Measurements from ENCODE around the gene CEP120.

CEP120 gene

DNA sequence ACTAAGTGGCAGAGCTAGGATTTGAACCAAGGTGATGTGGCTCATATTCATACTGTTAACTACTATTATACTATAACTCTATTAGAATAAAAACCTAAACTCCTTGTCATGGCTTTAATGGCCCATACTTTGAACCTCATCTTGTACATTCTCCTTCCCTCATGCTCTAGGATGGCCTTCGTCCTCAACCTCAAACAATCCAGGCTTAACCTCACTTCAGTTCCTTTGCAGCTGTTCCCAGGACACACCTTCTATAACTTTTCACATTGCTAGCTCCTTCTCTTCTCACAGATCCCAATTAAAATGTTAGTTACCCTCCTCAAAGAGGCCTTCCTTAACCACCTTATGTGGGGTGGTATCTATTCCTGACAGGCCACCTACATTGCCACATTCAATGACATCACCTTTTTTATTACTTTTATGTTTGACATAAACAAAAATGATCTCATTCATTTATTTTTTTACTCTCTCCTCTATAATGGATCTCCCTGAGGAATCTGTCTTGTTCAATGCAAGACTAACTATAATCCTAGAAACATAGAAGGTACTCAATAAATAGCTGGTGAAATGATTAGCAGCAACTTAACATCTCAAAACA lies 53.7 kb downstream of the CEP120 start:
- H3K27me3 ChIP-seq: no peaks in the 10 kb centered on the region

GRCh38 chr5:123367739-123368138 lies 55.5 kb downstream of the CEP120 start:
- Histone ChIP-seq H3K27me3 (no peaks in the 10 kb centered on the region), H3K4me1 (no peaks in the 10 kb centered on the region), H3K9ac (no peak overlapping the region), H3K4me2 (no peak overlapping the region), H3K36me3 (peaks cover 22 to 80% (median 41%) of the 10 kb centered on the region in 11 experiments; a peak in 21 of 22 replicates), H3K4me3 (no peak overlapping the region), H3K27ac (no peak overlapping the region), H3K9me3 (replicated peaks in 1 of 11) (no peaks in the 10 kb centered on the region), H4K20me1 (no peaks in the 10 kb centered on the region)
- no peak for TF ChIP-seq Cebpa-rat (IDR thresholded peaks at IDR 0.05)

More for the DNA sequence above, 53.7 kb downstream of the CEP120 start:
- peaks cover 27 to 84% (median 48%) of the 10 kb centered on the region in 11 experiments for H3K36me3 ChIP-seq
- H3K4me1 ChIP-seq: no peaks in the 10 kb centered on the region
- TF ChIP-seq Cebpa-rat (IDR thresholded peaks at IDR 0.05): no peak
- no peak overlapping the region for H3K9ac ChIP-seq
- H3K27ac ChIP-seq: no peak overlapping the region
- H3K4me3 ChIP-seq: no peak overlapping the region
- no peaks in the 10 kb centered on the region for H4K20me1 ChIP-seq
- H3K9me3 ChIP-seq (replicated peaks in 1 of 11): no peaks in the 10 kb centered on the region
- H3K4me2 ChIP-seq: no peak overlapping the region

DNA sequence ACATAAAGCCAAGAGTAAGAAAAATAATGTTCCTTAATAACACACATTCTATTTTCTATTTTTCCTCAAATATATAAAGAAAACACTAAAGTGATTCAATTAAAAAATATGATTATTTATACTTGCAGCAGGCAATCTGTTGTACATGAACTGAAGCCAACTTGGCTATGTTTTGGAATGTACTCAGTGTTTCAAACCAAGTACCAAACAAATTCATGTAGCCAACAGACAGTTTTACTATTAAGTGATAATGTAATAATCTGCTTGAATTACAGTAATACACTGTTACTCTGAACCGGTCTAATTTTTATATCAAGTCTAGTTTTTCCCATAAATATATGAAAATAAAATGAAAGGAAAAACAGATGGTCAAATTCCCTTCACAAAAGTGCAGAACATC lies 58.0 kb downstream of the CEP120 start:
- no peak for TF ChIP-seq Cebpa-rat (IDR thresholded peaks at IDR 0.05)
- no peak overlapping the region for H3K27ac ChIP-seq
- 0 out of 20 replicates have a peak, but pooled peaks cover 0 to 1% (median 0%) of the 10 kb centered on the region in 10 experiments for H3K4me1 ChIP-seq

DNA sequence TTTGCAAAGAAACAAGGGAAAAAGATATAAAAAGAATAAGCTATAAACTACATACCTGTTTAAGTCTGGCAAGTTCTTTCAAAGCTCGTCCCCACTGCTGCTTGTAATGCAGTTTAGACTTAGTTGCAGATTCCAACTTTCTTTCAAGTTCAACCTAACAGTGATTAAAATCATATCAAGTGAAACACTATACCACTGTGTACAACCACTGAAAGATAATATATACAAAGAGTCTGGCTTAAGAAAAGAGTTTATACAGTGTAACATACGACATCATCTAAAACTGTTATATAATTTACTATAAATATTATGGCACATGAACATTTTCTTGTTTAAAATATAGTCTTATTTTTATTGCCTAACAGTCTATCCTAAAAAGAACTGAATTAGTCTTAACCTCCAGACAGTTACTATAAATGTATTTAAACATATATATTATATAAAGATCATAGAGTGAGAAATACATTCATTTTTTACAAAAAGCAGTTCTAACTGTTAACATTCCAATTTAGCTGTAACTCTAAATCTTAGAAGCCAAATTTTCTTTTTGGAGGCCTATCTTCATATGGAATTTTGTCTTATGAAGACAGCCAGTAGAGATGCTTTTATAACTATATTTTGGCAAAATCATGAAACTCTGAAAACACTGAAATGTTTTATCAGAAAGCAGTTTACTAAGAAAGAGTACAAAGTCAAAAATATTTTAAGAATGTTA lies 58.6 kb downstream of the CEP120 start:
- H3K4me3 ChIP-seq: no peak overlapping the region
- H3K4me1 ChIP-seq: peaks cover 0 to 7% (median 3%) of the 10 kb centered on the region in 10 experiments; a peak in 5 of 20 replicates
- H3K9me3 ChIP-seq (replicated peaks in 1 of 11): no peaks in the 10 kb centered on the region
- H3K36me3 ChIP-seq: peaks cover 17 to 75% (median 43%) of the 10 kb centered on the region in 11 experiments; a peak in 20 of 22 replicates
- TF ChIP-seq Cebpa-rat (IDR thresholded peaks at IDR 0.05): no peak
- H3K9ac ChIP-seq: no peak overlapping the region
- H3K27ac ChIP-seq: no peak overlapping the region
- no peaks in the 10 kb centered on the region for H4K20me1 ChIP-seq
- no peaks in the 10 kb centered on the region for H3K27me3 ChIP-seq
- H3K4me2 ChIP-seq: no peak overlapping the region

More for the DNA sequence above, 58.0 kb downstream of the CEP120 start:
- no peaks in the 10 kb centered on the region for H3K9me3 ChIP-seq (replicated peaks in 1 of 11)
- H3K4me2 ChIP-seq: no peak overlapping the region
- no peak overlapping the region for H3K9ac ChIP-seq
- no peaks in the 10 kb centered on the region for H3K27me3 ChIP-seq
- peaks cover 17 to 81% (median 43%) of the 10 kb centered on the region in 11 experiments; a peak in 20 of 22 replicates for H3K36me3 ChIP-seq
- H4K20me1 ChIP-seq: no peaks in the 10 kb centered on the region
- H3K4me3 ChIP-seq: no peak overlapping the region

GRCh38 chr5:123360910-123361309 lies 62.3 kb downstream of the CEP120 start:
- peaks cover 9 to 20% (median 16%) of the 10 kb centered on the region in 11 experiments; a peak in 19 of 22 replicates for H3K9me3 ChIP-seq (replicated peaks in 1 of 11)
- H3K4me3 ChIP-seq: no peak overlapping the region
- no peak overlapping the region for H3K4me2 ChIP-seq
- no peaks in the 10 kb centered on the region for H3K27me3 ChIP-seq
- TF ChIP-seq Cebpa-rat (IDR thresholded peaks at IDR 0.05): no peak
- no peak overlapping the region for H3K9ac ChIP-seq
- H4K20me1 ChIP-seq: no peaks in the 10 kb centered on the region
- H3K4me1 ChIP-seq: peaks cover 0 to 8% (median 4%) of the 10 kb centered on the region in 10 experiments; a peak in 5 of 20 replicates
- H3K27ac ChIP-seq: no peak overlapping the region
- H3K36me3 ChIP-seq: peaks cover 33 to 82% (median 59%) of the 10 kb centered on the region in 11 experiments; a peak in 21 of 22 replicates

GRCh38 chr5:123360201-123360571 lies 63.0 kb downstream of the CEP120 start:
- Histone ChIP-seq H3K4me1 (peaks cover 0 to 8% (median 4%) of the 10 kb centered on the region in 10 experiments; a peak in 5 of 20 replicates), H3K27ac (no peak overlapping the region), H3K27me3 (no peaks in the 10 kb centered on the region), H4K20me1 (no peaks in the 10 kb centered on the region), H3K9ac (no peak overlapping the region), H3K9me3 (replicated peaks in 1 of 11) (peaks cover 9 to 20% (median 16%) of the 10 kb centered on the region in 11 experiments; a peak in 19 of 22 replicates), H3K4me3 (no peak overlapping the region), H3K36me3 (peaks cover 33 to 75% (median 55%) of the 10 kb centered on the region in 11 experiments; a peak in 21 of 22 replicates), H3K4me2 (no peak overlapping the region)
- TF ChIP-seq Cebpa-rat (IDR thresholded peaks at IDR 0.05): no peak

DNA sequence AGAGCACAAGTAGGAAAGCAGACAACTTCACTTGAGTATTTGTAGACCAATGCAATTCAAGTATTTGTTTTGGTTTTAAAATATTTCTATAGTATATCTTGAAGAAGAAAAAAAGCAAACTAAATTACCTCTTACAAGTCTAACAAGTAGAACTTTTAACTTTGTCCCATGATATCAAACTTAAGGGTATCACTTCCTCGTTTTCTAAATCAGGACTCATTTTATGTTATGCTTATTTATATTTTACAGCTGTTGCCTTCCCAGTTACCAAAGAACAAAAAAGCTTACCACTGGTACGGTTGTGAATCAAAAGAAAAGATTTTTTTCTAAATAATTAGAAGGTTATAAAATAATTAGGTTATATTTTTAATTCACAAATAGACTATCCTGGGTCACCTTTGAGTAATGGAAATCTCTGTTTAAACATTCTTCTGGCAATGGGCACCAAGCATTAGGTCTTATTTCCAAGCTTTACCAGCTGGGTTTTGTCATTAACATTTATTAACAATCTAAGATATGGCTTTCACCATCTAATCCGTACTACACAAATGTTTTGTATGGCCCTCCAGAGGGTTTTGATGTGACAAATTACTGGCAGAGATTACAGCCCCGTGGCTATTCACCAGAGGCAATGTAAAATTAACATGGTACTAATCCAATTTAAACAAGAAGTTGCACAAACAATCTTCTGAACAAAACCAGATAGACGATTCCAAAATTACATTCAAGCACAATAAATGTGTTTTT lies 63.6 kb downstream of the CEP120 start:
- Histone ChIP-seq H3K27ac (no peak overlapping the region), H3K9ac (no peak overlapping the region), H4K20me1 (no peaks in the 10 kb centered on the region), H3K36me3 (peaks cover 33 to 72% (median 55%) of the 10 kb centered on the region in 11 experiments; a peak in 21 of 22 replicates), H3K4me1 (peaks cover 0 to 8% (median 4%) of the 10 kb centered on the region in 10 experiments; a peak in 5 of 20 replicates), H3K4me3 (no peak overlapping the region), H3K9me3 (replicated peaks in 1 of 11) (peaks cover 9 to 20% (median 16%) of the 10 kb centered on the region in 11 experiments; a peak in 19 of 22 replicates), H3K27me3 (no peaks in the 10 kb centered on the region), H3K4me2 (peak overlapping the region in 3 of 11 experiments; percentile 17 to 21 (median 21); a peak in 2 of 22 replicates)
- no peak for TF ChIP-seq Cebpa-rat (IDR thresholded peaks at IDR 0.05)

GRCh38 chr5:123358751-123359150 lies 64.5 kb downstream of the CEP120 start:
- TF ChIP-seq Cebpa-rat (IDR thresholded peaks at IDR 0.05): no peak
- H3K27ac ChIP-seq: no peak overlapping the region

More at GRCh38 chr5:123358751-123359150, 64.5 kb downstream of the CEP120 start:
- H3K9ac ChIP-seq: no peak overlapping the region
- H3K4me1 ChIP-seq: peaks cover 0 to 14% (median 5%) of the 10 kb centered on the region in 10 experiments; a peak in 6 of 20 replicates
- no peaks in the 10 kb centered on the region for H4K20me1 ChIP-seq
- peaks cover 9 to 20% (median 16%) of the 10 kb centered on the region in 11 experiments; a peak in 19 of 22 replicates for H3K9me3 ChIP-seq (replicated peaks in 1 of 11)
- no peak overlapping the region for H3K4me3 ChIP-seq
- H3K36me3 ChIP-seq: peaks cover 33 to 65% (median 55%) of the 10 kb centered on the region in 11 experiments; a peak in 21 of 22 replicates
- H3K27me3 ChIP-seq: no peaks in the 10 kb centered on the region
- H3K4me2 ChIP-seq: no peak overlapping the region

All from BLaER1 treated with 17β-estradiol and CSF1 and Interleukin-3, amounts not matched to agents 10 nM and 100 nM (cell line).